HFF-Myc (cell line): ENCODE results near the gene ST6GALNAC3.

ENCODE experiments used
- DNase-seq: peaks from one replicate; pipeline ENCODE4 v3.0.0-alpha.2; 2011; ENCODE audit warnings: low read depth; ENCODE audit errors: extremely low read depth
- H3K4me3 ChIP-seq: replicated peaks from 2 replicates; pipeline ENCODE4 v1.5.1; 2011; ENCODE audit warnings: low read depth, mild to moderate bottlenecking, control low read depth, low read length
- CTCF ChIP-seq: IDR thresholded peaks from 2 replicates; pipeline ENCODE4 v1.5.1; 2012; ENCODE audit warnings: mild to moderate bottlenecking, low read depth, low read length, control low read depth; ENCODE audit errors: missing control alignments

ST6GALNAC3 gene

DNA sequence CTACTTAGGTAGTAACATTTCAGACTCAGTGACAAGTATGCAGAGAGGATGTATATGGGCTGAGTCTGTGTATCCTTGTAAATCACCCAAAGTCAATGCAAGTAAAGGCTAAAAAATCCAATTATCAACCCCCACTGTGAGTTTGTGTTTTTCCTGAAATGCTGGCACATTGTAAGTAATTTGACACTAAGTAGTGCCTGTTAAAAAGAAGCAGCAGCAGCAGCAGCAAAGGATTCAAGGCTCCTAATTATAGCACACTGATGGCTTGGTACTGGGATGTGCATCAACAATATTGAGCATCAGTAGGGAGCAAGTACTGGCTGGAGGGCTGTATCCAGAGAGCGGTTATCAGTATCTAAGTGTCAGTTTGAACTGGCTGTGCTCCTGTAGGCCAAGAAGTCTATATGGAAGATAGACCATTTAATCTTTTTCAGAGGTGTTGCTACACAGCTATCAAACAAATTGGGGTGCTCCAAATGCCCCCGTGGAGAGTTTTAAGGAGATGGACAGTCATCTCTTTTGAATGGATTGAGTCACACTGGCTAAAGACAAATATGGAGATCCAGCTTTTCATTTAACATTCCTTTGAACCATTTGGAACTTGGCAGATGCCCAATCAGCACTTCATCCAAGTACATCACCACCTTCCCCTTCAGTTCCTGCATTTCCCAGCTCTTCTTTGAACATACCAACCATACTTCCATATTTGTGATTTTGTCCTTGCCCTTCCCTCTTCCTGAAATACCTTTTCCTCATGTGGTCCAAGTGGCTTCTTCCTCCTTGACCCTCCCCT lies 551.5 kb downstream of the ST6GALNAC3 start:
- DNase-seq, result no peak
- no peak for TF ChIP-seq CTCF
- H3K4me3 ChIP-seq, result no peak overlapping the region

GRCh38 chr1:76627498-76627897 lies 553.0 kb downstream of the ST6GALNAC3 start:
- no peak overlapping the region for H3K4me3 ChIP-seq
- DNase-seq, result no peak
- TF ChIP-seq CTCF, result no peak

GRCh38 chr1:76627901-76628300 lies 553.4 kb downstream of the ST6GALNAC3 start:
- no peak for DNase-seq
- no peak for TF ChIP-seq CTCF
- no peak overlapping the region for H3K4me3 ChIP-seq

- DNase-seq, result no peak
- TF ChIP-seq CTCF, result no peak
- H3K4me3 ChIP-seq, result no peak overlapping the region
Measured at GRCh38 chr1:76632136-76632535, 557.6 kb downstream of the ST6GALNAC3 start.

DNA sequence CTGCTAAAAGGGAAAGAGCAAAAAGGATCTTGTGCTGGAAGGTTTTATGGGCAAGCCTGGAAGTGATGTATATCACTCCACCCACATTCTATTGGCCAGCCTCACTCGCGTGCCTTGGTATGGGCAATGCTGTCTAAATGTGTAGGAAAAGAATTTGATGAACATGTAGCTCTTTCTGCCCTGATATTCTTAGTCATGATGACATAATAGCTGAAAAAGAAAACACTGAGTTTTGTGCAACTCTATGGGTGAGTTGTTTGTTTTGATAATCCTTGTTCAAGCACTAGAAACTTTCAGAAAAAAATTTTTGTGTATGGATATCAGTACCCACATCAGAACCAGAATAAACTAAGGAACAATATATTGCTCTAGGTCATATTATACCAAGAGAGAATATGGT lies 561.2 kb downstream of the ST6GALNAC3 start:
- TF ChIP-seq CTCF, result no peak
- no peak for DNase-seq
- no peak overlapping the region for H3K4me3 ChIP-seq

DNA sequence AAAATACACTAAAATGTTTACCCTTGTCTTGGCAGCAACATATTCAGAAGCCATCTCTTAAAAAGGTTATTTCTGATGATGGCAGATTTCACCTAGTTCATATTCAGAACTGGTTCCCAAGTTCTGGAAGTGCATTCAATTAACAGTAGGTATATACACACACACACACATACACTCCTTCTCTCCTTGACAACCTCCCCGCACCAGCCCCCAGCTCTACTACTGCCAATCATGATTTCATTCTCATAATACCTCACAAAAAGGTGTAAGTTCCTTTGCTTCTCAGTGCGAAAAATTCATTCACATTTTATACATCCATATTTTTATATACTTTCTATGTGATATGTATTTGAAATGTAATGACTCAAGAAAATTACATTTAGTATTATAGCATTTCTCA lies 564.6 kb downstream of the ST6GALNAC3 start:
- TF ChIP-seq CTCF, result no peak
- no peak overlapping the region for H3K4me3 ChIP-seq
- DNase-seq, result no peak

GRCh38 chr1:76640092-76640491 lies 565.5 kb downstream of the ST6GALNAC3 start:
- H3K4me3 ChIP-seq, result no peak overlapping the region
- no peak for TF ChIP-seq CTCF
- DNase-seq, result no peak
